ENCODE data around the gene TIAL1.

Gene TIAL1

DNA sequence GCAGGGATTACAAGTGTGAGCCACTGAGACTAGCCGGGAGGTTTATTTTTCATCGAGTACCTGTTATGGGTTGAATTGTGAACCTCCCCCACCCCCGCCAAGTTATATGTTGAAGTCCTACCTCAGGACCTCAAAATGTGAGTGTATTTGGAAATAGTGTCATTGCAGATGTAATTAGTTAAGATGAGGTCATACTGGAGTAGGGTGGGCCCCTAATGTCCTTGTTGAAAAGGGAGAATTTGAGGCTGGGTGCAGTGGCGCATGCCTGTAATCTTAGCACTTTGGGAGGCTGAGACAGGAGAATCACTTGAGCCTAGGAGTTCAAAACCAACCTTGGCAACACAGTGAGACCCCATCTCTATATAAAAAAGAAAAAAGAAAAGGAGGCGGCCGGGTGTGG, 43.6 kb upstream of the TIAL1 start:
- no peak overlapping the region for H3K4me3 ChIP-seq (ENCODE audit: low read length, poor library complexity, severe bottlenecking)
- TF ChIP-seq CTCF (conservative IDR thresholded peaks at IDR 0.05; ENCODE audit: low read length) (no peak), EZH2phosphoT487 (IDR thresholded peaks at IDR 0.05; ENCODE audit: borderline replicate concordance) (no peak)
- no peaks in the 10 kb centered on the region for H3K4me1 ChIP-seq (ENCODE audit: insufficient read depth, low read length, poor library complexity, severe bottlenecking)
- no peaks in the 10 kb centered on the region for H3K79me2 ChIP-seq (ENCODE audit: insufficient read depth, low read length)
- no peaks in the 10 kb centered on the region for H4K20me1 ChIP-seq (ENCODE audit: insufficient read depth, low read length, poor library complexity, severe bottlenecking)
- H3K36me3 ChIP-seq (ENCODE audit: insufficient read depth, low read length): no peaks in the 10 kb centered on the region
- no peak overlapping the region for H3K4me2 ChIP-seq (ENCODE audit: low read depth, low read length, poor library complexity, severe bottlenecking)
- H3K9me3 ChIP-seq (ENCODE audit: insufficient read depth, low read depth, low read length): no peaks in the 10 kb centered on the region
- no peaks in the 10 kb centered on the region for H3K9me2 ChIP-seq (replicated peaks; ENCODE audit: low read depth, low read length)
- no peaks in the 10 kb centered on the region for H3F3A ChIP-seq (ENCODE audit: low read depth)
- H3K9ac ChIP-seq (ENCODE audit: low read depth, low read length, poor library complexity, severe bottlenecking): no peak overlapping the region
- H3K27me3 ChIP-seq (ENCODE audit: insufficient read depth, low read length, poor library complexity, severe bottlenecking): no peaks in the 10 kb centered on the region
- no peak overlapping the region for H2AFZ ChIP-seq (ENCODE audit: low read length)

GRCh38 chr10:119638982-119639381, 42.2 kb upstream of the TIAL1 start:
- H3K9me3 ChIP-seq (ENCODE audit: insufficient read depth, low read depth, low read length): no peaks in the 10 kb centered on the region
- no peaks in the 10 kb centered on the region for H3K79me2 ChIP-seq (ENCODE audit: insufficient read depth, low read length)
- H3K36me3 ChIP-seq (ENCODE audit: insufficient read depth, low read length): no peaks in the 10 kb centered on the region
- H4K20me1 ChIP-seq (ENCODE audit: insufficient read depth, low read length, poor library complexity, severe bottlenecking): no peaks in the 10 kb centered on the region
- no peak for TF ChIP-seq EZH2phosphoT487 (IDR thresholded peaks at IDR 0.05; ENCODE audit: borderline replicate concordance)
- TF ChIP-seq CTCF (conservative IDR thresholded peaks at IDR 0.05; ENCODE audit: low read length): no peak
- H3K4me3 ChIP-seq (ENCODE audit: low read length, poor library complexity, severe bottlenecking): no peak overlapping the region
- no peak overlapping the region for H3K9ac ChIP-seq (ENCODE audit: low read depth, low read length, poor library complexity, severe bottlenecking)
- H3K4me2 ChIP-seq (ENCODE audit: low read depth, low read length, poor library complexity, severe bottlenecking): no peak overlapping the region
- no peaks in the 10 kb centered on the region for H3F3A ChIP-seq (ENCODE audit: low read depth)
- H2AFZ ChIP-seq (ENCODE audit: low read length): no peak overlapping the region
- no peaks in the 10 kb centered on the region for H3K9me2 ChIP-seq (replicated peaks; ENCODE audit: low read depth, low read length)
- no peaks in the 10 kb centered on the region for H3K4me1 ChIP-seq (ENCODE audit: insufficient read depth, low read length, poor library complexity, severe bottlenecking)
- H3K27me3 ChIP-seq (ENCODE audit: insufficient read depth, low read length, poor library complexity, severe bottlenecking): no peaks in the 10 kb centered on the region

- Histone ChIP-seq H3K27me3 (ENCODE audit: insufficient read depth, low read length, poor library complexity, severe bottlenecking) (no peaks in the 10 kb centered on the region), H3K9me3 (ENCODE audit: insufficient read depth, low read depth, low read length) (no peaks in the 10 kb centered on the region), H3K4me1 (ENCODE audit: insufficient read depth, low read length, poor library complexity, severe bottlenecking) (no peaks in the 10 kb centered on the region), H4K20me1 (ENCODE audit: insufficient read depth, low read length, poor library complexity, severe bottlenecking) (no peaks in the 10 kb centered on the region), H3K9me2 (replicated peaks; ENCODE audit: low read depth, low read length) (no peaks in the 10 kb centered on the region), H3K4me2 (ENCODE audit: low read depth, low read length, poor library complexity, severe bottlenecking) (no peak overlapping the region), H3F3A (ENCODE audit: low read depth) (no peaks in the 10 kb centered on the region), H3K9ac (ENCODE audit: low read depth, low read length, poor library complexity, severe bottlenecking) (no peak overlapping the region), H3K79me2 (ENCODE audit: insufficient read depth, low read length) (no peaks in the 10 kb centered on the region), H3K36me3 (ENCODE audit: insufficient read depth, low read length) (no peaks in the 10 kb centered on the region), H3K4me3 (ENCODE audit: low read length, poor library complexity, severe bottlenecking) (no peak overlapping the region), H2AFZ (ENCODE audit: low read length) (no peak overlapping the region)
- no peak for TF ChIP-seq EZH2phosphoT487 (IDR thresholded peaks at IDR 0.05; ENCODE audit: borderline replicate concordance)
- no peak for TF ChIP-seq CTCF (conservative IDR thresholded peaks at IDR 0.05; ENCODE audit: low read length)
Observed at GRCh38 chr10:119637631-119638030, 40.9 kb upstream of the TIAL1 start.

Data from Loucy (cell line).